HCEC 1CT (cell line): ENCODE measurements around the gene PARD3B.

Experiments
- DNase-seq: peaks from one replicate; pipeline ENCODE4 v3.0.0-alpha.2; 2017

The PARD3B gene

DNA sequence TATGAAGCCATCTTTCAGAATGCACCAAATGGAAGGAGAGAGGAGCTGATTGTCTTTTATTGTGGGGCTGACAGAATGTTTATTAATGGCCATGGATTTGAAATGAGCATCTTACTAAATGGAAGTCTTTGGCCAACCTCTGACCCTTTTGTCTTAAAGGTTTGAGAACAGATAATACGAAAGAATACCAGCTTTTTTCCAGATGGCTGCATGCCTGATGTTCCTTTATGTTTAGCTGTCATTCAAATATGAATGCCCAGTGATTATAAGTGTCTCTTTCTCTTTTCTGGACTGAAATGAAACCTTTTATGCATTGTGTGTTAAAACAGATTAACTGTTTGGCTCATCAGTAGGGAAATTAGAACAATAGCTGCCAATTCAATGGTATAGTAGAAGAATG, 46.0 kb downstream of the PARD3B start:
- no peak for DNase-seq

- DNase-seq: no peak
These were observed 58.8 kb downstream of the PARD3B start for GRCh38 chr2:204604061-204604460.

- DNase-seq: no peak
These were observed 63.1 kb downstream of the PARD3B start for GRCh38 chr2:204608237-204608939.

- no peak for DNase-seq
These were observed 65.8 kb downstream of the PARD3B start for GRCh38 chr2:204611017-204611631.

- DNase-seq: no peak
These were observed 66.5 kb downstream of the PARD3B start for GRCh38 chr2:204611764-204612163.

- DNase-seq: no peak
These were observed 68.4 kb downstream of the PARD3B start for GRCh38 chr2:204613635-204614034.

GRCh38 chr2:204615456-204615855, 70.2 kb downstream of the PARD3B start:
- no peak for DNase-seq

GRCh38 chr2:204625135-204625534, 79.9 kb downstream of the PARD3B start:
- DNase-seq: peak; percentile 30

DNA sequence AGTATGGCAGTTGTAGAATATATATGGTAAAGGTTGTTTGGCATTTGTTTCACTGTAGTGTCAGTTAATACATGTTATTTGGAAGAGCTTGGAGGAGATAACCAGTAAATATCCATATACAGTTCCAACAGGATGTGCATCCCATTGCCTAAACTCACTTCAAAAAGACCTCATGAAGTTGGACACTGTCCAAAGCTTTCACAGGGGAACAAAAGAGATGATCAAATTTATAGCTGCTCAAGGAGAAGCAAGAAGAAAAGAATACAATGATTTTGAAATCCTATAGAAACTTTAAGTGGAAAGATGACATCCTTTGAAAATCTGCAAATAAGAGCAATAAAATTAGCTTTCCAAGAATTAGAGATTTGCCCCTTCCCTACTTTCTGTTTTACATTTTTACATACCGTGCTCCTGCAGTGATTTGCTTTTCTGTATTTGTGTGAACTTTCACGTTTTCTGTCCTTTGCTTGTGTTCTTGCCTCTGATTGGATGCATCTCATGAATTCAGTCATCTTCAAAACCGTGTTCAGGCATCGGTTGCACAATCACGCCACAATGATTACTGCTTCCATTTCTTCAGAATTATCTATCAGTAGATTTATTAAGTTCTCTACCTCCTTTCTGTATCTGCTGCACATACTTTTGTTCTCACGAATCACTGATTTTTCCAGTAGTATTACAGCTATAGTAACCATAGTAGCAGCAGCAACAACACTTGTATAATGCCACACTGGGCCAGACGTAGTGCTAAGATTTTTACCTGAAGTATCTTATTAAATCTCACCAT, 83.8 kb downstream of the PARD3B start:
- DNase-seq: no peak

- no peak for DNase-seq
These were observed 87.1 kb downstream of the PARD3B start for GRCh38 chr2:204632410-204632809.

DNA sequence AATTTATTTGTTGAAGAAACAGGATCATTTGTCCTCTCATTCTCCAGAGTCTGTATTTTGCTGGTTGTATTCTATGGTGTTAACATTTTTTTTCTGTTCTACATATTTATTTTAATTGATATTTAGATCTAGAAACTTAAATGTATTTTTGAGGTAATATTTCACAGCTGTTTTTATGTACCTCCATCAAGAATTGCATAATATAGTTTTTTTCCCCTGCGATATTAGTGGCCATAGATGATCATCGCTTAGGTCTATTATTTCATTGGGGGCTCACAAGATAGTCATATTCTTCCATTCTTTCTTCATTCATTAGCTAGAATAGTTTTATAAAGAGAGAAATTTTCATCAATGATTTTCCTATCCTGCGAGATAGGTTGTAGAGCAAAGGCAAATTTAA, 89.3 kb downstream of the PARD3B start:
- DNase-seq: no peak

DNA sequence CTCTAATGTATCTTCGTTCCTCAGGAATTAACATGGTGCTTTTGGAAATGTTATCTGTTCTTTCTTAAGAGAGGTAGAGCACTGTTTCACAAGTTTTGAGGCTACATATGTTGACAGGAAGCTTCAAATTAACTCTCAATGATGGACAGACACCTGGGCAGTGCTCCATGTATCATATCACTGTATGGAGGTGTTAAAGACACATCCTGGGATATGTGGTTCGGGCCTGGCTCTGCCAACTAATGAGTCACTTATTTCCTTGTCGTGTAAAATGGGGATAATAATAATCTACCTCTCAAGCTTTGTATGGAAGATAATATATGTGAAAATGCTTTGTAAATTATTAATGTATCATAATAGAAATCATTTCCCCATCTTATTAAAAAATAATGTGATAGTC, 90.2 kb downstream of the PARD3B start:
- no peak for DNase-seq

GRCh38 chr2:204638471-204639194, 93.4 kb downstream of the PARD3B start:
- no peak for DNase-seq

DNA sequence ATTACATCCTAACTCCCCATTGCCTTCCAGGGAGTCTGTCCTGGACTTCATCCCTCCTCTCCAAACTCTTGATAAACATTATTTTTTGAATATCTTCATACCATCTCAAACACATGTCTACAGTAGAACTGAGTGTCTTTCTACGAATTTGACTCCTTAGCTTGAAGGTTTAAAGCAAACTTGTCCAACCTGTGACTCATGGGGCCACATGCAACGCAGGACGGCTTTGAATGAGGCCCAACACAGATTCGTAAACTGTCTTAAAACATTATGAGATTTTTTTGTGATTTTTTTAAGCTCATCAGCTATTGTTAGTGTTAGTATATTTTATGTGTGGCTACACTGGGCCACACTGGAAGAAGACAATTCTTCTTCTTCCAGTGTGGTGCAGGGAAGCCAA, 98.1 kb downstream of the PARD3B start:
- peak; percentile 60 for DNase-seq

DNA sequence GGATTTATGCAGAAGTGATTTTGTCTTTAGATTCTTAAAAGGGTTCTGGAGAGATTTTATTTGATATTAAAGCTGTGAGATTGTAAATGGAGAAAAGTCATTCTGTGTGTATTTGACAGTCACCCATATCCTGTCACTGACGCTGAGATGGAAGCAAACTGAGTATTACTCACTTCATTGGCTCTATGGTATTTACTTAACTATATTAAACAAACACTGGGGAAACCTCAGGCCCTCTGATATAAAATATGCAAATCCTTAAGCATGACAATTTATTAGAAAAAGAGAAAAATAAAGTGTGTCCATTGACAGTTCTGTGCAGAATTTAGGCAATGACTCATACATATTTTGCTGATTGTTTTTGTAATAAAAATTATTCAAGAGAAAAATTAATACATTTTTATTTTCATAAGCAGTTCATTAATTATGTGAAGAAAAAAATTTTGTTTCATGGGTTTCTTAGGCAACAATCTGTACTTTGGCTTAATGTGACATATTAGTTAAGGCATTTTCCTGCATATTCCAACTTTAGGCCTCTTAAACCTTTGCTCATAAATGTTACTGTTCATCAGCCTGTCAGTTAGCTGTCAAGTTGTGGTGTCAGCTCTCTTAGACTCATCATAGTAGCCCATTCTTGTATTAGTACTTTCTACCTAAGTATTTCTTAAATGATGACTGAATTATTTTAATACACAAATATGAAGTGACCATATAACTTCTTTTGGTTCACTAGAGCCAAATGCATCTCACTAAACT, 99.9 kb downstream of the PARD3B start:
- DNase-seq: peak; percentile 62

DNA sequence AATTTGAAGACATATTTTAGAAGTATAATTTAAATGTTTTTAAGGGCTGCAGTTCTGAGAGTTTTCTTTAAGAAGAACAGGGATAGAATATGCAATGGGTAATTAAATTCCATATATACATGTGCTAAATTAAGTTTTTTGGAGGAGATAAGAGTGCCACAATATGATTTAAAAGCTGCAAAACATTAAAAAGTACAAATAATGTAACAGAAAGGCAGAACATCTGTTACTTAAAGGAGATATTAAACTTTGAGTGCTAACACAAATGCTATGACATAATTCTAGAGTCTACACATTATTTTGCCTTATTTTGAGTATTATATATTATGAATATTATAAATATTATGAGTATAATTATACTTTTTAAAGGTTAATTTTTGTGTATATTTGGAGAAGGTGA, 102.4 kb downstream of the PARD3B start:
- DNase-seq: no peak

DNA sequence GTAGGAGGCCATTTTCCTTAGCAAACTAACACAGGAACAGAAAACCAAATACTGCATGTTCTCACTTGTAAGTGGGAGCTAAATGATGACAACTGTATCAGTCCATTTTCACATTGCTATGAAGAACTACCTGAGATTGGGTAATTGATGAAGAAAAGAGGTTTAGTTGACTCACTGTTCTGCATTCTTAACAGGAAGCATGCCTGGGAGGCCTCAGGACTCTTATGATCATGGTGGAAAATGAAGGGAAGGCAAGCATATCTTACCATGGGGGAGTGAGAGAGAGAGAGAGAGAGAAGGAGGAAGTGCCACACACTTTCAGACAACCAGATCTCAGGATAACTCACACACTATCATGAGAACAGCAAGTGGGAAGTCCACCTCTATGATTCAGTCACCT, 105.3 kb downstream of the PARD3B start:
- no peak for DNase-seq

DNA sequence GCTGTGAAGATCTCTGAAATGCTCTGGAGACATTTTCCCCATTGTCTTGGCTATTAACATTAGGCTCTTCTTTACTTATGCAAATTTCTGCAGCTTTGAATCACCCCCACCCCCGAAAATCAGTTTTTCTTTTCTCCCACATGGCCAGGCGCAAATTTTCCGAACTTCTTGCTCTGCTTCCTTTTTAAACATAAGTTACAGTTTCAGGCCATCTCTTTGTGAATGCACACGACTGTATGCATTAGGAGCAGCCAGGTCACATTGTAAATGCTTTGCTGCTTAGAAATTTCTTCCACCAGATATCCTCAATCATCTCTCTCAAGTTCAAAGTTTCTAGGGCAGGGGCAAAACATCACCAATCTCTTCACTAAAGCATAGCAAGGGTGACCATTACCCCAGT, 106.8 kb downstream of the PARD3B start:
- DNase-seq: no peak

- no peak for DNase-seq
These were observed 109.4 kb downstream of the PARD3B start for GRCh38 chr2:204654669-204655068.

DNA sequence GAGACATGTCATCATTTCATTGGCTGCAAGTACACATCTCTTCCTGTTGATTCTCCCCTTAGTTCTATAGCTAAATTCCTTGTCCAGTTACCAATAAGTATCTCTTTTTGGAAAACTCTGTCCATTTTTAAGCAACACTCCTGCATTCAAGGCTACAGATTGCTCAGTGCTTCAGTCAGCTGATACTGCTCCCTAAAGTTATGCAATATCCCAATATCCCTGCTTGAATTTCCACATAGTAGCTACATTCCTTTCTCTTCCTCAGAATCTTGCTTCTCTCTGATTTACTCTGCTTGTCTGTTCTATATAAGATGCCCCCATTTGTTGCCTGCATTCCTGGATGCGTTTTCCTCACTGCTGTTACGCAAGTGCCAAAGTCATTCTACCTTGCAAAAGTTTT, 109.8 kb downstream of the PARD3B start:
- DNase-seq: peak; percentile 77

DNA sequence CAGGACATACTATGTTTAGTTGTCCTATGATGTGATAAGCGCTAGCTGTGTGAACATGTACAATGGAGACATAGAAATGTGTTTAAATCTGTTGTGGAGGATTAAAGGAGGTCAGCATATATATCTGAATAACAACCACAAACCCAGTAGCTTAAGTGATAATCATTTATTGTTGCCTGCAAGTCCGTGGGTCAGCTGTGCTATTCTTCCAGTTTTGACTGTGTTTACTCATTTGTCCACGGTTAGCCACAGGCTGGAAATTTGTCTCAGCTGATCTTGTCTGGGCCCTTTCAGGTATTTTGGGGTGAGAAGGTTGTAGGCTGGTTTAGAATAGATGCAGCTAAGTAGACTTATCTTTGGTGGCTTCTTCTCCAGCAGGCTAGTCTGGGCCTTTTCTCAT, 110.4 kb downstream of the PARD3B start:
- no peak for DNase-seq

- DNase-seq: no peak
These were observed 111.7 kb downstream of the PARD3B start for GRCh38 chr2:204657024-204657423.

- DNase-seq: no peak
These were observed 117.7 kb downstream of the PARD3B start for GRCh38 chr2:204662956-204663355.
